GM21619 (cell line): ENCODE measurements around the gene ESRRB.

Source experiments
- ATAC-seq: cut with Tn5 transposase; IDR thresholded peaks from one replicate; pipeline ENCODE4 v1.9.1; 2021; ENCODE audit not compliant: unreplicated experiment

ESRRB gene

DNA sequence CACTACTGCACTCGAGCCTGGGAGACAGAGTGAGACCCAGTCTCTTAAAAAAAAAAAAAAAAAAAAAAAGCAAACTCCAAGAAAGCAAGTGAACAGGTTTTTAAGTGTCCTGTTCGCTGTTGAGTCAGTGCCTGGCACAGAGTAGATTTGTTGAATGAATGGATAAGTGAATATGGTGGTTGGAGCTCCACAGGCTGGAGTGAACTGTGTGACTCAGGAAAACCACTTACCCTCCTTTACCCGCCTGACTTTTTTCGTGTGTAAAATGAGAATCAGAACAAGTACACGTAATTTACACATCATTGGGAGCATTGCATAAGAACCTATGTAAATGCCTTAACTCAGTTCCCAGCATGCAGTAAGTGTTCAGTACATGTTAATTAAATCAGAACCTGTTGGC is 24.0 kb upstream of the ESRRB start:
- ATAC-seq: no peak

DNA sequence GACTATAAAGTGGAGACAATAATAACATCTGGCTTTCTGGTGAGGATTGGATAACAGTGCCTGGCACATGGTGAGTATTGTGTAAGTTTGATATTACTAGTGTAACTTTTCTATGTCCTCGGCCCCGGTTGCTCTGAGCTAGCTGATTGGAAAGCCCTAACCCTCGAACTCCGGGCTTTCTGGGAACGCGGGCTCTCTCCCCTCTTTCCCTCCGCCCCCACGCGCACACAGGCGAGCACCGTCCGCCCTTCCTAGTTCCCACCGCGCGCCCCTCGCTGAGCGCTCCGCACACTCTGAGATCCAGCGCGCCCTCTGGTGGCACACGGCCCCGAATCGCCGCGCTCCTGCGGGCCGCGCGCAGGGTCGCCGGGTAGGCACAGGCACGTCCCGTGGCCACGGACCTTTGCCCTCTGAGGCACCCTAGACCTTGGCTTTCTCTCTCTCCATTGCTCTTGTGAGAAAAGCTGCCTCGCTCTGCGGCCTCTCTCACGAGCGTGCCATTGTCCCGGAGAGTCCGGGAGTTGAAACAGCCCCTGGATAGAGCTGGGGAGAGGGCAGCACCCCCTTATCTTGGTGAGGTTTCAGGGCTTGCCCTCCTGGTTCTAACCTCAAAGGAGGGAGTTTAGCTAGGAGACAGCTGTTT is 23.2 kb upstream of the ESRRB start:
- no peak for ATAC-seq

DNA sequence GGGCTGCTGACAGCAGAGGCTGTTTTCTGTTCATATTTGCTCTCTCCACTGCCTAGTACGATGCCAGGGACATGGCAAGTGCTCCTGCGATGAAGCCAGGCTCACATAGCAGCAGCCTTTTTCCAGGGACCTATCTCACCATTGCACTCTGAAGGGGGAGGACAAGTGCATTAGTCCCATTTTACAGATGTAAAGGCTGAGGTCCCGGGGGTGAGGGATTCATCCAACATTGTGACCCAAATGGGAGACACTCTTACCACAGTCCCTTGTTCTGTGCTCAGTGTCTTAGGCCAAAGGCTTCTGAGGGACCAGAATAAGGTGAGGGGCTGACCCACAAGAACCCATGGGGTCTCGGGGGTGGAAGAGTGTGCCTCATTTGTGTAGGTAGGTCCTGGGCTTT is 21.6 kb upstream of the ESRRB start:
- no peak for ATAC-seq

DNA sequence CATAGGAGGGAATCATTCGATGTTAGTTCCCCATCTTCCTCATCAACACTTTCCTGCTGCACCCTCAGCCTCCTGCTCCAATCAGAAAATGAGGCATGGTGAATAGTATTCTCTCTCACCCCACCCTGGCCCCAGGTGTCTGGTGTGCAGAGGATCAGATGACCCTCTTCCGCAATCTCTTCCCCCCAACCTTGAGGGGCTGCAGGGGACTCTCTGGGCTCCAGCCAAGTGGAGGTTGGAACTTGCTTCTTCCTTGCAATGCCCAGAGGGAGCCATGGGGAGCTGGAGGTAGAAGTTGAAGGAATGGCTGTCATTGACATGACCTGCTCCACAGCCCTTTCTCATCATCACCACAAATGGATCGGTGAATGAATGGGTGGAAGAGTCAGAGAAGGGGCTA is 20.2 kb upstream of the ESRRB start:
- no peak for ATAC-seq

DNA sequence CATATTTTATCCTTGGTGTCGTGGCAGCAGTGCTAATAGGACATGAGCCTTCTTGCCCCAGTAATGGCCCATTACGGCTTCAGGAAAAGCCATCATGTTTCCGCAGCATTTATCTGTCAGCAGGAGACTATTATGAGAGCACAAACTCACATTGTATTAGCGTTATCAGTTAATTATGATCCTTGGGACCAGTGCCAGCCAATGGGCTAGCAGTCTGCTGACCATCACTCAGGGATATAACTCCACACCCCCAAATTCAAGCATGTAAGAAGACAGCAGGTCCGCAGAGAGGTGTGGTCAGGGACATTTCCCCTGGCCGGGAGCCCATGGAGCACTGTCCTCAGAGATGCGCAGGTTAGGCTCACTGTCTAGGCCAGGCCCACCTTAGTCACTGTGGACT is 4.9 kb upstream of the ESRRB start:
- no peak for ATAC-seq

DNA sequence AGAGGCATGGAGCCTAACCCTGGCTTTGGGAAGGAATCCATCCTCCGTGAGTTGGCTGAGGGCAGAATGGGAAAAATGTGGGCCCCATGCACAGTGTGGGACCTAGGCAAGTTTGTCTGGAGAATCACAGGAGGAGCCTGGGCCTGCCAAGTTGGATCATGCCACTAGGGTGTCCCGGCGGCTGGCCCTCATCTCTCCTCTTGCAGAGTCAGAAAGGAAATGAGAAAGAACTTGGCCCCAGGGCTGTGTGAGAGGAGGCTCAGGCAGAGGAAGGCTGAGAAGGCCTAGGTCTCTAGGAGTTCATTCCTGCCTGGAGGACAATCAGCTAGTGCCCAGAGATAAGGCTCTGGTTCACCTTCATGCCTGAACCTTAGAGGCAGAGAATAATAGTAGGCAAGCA is 2.5 kb upstream of the ESRRB start:
- no peak for ATAC-seq

DNA sequence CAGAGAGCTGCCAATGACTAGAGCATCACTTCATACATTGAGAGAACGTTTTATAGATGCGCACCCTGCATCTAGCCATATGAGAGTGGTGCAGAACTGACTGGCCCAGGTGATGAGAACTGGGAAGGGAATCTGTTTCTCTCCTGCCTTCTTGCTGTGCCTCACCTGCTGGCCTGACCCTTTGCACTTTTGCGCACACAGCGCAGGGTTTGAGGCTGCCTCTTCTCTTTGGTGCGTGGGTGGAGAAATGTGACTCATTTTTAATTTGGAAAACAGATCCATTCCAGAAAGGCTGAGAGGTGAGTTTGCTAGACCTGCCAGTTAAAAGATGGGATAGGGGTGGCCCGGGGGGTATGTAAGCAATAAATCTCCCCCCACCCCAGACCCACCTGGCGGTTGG is 453 bp upstream of the ESRRB start:
- ATAC-seq: no peak

DNA sequence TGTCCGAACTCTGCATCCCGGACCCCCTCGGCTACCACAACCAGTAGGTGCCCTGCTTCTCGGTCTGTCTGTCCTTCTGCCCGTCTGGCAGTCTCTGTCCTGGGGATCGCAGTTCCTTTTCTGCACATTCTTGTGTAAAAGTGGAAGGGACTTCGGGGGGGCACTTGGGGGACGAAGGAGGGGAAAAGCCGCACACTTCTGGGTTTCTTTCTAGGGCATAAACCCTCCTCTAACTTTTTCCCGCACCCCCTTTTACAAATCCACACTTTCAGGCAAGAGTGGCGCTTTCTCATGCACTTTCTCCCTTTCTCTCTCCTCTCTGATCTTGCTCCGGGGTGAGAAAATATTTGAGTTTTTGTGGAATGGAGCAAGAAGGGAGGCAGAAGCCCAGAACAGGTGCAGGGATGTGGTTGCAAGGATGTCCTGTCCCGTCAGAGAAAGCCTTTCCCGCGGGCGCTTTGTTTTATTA is 506 bp downstream of the ESRRB start:
- no peak for ATAC-seq

DNA sequence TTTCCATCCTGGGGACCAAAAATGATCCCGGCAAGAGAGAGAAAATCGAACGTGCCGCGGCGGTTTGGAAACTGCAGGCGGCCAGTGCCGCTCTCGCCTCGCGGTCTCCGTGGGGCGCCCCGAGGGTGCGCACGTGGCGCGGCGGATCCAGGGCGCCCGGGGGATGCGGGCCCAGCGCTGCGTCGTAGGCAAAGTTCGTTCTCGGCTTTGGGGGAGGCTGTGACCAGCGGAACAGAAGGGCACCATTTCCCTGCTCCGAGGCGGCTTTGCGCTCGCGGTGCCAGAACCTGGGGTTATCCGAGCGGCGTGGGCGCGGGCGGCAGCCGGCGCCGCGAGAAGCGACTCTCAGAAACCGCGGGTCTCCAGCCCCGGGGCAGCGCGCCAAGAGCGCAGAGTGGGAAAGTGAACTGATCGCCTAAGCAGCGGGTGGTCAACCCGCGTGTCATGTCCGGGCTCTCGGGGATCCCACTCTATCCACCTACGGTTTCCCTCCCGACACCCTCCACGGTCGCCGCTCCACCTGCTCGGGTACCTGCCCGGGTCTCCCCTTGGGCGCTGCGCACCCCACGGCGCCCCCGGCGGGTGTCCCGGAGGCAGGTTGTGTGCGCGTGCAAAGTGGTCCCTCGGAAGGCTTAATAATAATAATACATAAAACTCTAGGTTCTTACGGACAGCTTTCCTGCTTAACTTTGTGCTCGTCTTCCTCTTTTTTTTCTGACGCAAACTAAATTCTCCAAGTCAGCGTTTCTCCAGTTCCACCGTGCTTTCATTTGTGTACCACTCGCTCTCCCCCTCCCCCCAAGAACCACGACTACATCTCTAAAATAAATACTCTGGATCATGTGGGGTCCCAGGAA is 1.2 kb downstream of the ESRRB start:
- no peak for ATAC-seq

DNA sequence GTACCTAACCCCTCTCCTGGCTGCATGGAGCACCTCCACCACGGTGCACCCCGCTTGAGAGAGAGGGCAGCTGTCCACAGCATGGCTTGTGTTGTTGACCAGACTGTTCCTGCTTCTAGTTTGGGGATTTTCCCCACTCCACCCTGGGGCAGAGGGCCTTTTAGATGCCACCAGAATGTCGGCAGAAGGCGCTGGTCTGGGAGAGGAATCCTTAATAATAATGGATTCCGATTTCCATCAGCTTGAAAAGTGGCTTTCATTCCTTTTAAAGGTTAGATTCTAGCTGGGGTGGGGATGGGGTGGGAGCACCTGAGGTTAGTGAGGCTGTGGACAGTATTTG is 1.8 kb downstream of the ESRRB start:
- ATAC-seq: no peak

DNA sequence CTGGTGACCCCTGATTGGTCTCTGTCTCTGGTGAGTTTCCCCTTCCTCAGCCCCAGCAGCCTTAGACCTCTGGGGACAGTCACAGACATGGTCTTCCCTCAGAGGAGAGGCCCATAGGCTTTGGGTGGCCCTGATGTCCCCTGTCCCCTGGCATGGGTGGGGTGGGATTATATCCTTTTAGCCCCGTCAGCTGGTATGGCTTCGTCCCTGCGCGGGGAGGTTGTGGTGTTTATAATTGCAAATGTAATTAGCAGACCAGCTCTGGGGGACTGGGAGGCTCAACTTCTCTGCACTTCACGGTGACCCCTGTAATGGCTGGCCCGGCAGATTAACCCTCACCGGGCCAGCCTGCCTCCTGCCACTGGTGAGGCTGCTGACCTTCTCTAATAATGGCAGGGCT is 5.1 kb downstream of the ESRRB start:
- no peak for ATAC-seq

DNA sequence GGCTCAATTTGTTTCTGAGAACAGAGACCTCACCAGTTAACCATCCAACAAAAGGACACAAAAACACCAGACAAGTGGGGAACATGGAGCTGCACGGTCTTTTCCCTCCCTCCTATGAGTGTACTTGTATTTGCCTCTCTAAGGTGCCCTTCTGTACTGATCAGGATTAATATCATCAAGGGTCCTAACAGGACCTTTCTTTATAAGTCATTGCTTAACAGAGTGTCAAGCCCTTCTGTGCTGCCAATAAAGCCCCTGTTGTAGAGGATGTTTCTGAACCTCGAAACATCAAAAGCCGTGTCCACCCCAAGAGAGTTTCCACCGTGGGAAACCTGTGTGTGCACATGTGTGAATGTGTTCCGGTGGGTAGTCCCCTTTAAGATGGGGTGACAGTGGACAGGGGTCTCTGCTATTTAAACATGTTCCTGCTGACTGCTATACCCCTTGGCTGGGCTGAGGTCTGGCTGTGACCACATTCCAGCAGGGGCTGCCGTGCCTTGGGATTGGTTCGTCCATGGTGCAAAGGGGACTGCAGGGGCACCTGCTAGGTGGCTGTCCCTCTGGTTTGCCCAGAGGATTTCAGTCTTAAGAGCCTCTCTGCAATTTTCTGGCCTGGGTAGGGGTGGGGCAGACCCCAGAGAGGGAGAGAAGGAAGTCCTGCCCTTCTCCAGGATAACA is 6.0 kb downstream of the ESRRB start:
- no peak for ATAC-seq

DNA sequence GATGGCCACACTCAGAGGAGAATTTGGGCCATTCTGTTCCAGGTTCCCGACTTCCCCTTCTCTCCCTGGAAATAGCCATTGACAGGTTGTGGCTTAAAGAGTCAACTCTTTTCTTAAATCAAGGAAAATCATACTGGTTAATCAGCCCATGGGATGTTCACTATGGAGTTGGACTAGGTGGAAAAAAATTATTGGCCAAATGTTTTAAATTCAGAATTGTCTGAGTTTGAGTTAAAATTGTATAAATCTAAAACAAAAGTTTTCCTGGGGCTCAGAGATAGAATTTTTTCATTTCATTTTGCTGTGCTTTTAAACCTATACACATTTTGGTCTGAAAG is 6.5 kb downstream of the ESRRB start:
- ATAC-seq: no peak

DNA sequence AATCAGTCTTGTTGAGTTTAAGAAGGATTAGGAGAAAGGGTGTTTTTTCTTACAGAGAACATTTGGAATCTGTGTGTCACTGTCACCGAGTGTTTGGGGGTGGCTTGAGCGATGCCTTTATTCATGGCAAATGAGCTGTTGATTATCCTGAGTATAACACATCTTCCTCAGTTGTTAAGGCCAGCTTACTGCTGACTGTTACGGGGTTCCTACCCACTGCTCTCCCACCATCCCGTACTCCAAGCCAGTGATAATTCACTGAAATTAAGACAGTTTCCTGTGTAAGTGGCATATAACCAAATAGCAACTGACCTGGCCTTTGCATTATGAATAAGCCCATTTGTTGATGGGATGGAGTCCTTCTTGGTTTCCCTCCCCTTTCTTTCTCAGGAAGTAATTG is 9.5 kb downstream of the ESRRB start:
- no peak for ATAC-seq

DNA sequence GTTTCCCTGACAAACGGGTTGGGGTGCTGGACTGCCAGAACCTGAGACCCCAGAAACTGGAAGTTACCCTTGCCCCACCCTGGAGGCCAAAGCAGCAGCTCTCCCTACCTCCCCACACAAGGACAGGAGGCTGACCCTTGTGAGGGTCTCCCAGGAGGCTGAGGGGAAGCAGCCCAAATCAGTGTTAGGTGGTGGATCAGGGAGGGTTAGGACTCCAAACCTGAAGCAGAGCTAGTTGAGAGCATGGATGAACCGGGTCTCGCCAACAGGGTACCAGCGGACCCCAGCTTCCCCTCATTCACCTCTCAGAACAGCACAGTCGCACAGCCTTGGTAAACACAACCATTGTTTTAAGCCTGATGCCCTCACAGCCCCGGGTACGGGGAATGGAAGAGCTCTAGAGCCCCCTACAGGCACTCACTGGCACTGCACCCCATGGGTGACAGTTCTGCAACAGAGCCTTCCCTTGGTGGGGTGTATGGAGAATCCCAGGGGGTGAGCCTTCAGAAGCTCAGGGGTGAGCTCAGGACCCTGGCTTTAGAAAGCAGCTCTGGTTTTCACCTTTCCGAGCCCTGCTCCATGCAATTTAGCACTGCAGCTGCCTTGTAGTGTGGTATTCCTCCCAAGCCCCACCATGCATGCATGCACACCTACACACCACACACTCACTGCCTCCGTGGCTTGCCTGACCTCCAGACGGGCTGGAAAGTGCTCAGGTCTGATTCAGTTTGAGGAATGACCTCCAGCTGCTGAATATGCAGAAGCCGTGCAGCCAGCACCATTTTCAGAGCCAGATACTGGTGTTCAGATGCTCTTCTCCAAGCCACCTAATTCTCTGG is 11.2 kb downstream of the ESRRB start:
- no peak for ATAC-seq

DNA sequence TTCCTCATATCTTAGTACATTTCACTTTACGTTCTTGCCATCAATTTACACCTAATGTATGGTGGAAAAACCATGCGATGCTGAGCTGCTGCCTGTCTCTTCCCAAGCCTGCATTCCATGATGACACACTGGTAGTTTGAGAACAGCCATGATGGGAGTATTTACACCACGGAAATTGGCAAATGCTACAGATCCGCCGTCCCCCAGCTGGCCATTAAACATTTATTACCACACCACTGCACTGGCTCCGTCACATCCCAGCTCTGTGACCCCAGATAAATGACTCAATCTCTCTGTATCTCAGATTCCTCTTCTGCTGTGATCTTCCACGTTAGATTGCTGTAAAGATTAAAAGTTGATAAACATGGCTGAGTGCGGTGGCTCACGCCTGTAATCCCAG is 13.9 kb downstream of the ESRRB start:
- ATAC-seq: no peak

DNA sequence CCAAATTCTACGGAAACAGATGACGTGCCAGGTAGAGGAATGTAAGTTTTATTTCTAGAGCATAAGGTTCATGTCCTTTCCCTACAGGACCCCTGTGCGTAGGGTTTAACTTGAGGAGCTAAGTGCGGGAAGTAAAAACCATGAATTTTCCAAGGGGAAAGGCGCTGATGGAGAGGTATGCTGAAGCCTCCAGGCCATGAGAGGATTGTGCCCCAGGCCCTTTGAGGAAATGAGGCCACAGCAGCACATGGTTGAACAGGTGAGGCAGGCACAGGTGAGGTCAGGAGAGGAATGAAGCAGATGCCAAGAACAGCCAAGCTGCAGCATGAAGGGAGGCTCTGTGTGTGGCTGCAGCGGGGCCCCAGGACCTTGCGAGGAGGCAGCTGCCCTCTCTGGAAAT is 14.7 kb downstream of the ESRRB start:
- ATAC-seq: no peak

DNA sequence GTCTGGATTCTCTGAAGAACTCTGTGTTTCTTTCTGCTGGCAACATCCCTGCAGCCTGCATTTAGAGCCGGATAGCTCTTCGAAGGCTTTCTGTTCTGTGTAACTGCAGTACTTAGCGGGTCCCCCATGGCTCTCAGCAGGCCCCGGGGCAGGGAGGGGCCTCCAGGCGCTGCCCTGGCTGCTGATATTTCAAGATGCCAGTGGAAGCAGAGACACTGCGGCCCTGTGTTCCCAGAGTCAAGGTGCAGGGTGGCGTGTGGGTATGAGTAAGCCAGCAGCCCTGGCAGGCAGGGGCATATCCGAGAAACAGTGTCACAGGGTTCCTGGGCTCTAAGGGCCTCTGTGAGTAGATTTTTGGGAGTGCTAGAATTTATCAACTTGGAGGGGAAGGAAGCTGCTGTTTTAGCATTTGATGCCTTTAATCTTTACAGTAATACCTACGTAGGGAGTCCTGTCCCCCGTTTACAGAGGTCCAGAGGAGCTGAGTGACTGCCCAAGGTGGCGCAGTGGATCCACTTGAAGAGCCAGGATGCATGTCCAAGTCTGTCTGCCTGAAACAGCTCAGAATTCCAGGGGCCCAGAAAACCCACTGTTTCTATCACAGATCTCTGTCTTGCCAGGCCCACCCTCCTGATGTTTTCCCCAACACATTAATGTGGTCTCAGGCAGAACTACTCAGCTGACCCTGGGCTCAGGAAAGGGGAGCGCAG is 16.2 kb downstream of the ESRRB start:
- ATAC-seq: no peak

DNA sequence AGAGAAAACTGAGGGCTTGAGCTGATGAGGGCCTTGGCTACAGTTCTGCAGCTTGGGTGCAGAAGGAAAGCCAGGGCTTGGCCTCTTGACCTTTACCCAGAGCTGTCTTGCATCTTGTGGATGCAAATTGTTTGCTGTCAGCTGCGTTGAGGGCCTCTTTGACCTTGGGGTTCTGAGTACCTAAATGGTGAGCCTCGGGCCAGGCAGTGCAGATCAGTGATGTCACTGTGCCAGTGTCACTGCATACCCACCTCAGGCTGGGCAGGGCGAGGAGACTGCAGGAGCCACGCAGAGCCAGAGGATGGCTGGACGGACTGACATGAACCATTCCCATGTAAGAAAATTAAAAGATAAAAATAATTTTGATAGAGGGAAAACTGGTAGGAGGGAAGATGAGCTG is 18.6 kb downstream of the ESRRB start:
- no peak for ATAC-seq

DNA sequence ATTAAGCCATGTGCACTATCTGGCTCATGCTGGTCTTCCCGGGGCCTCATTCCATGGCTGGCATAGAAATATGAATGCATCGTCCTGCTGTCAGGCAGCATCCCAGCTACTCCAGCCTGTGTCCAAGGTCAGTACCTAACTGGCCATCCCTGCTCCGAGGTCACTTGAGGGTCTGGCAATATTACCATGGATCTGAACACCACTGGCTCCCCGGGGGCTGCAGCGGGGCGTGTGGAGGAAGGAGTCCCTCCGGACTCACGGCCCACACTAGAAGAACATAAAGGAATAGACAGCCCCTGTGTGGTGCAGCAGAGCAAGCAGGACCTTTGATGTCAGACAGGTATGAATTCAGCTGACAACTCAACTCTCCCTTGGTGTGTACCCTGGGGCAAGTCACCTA is 19.2 kb downstream of the ESRRB start:
- no peak for ATAC-seq

DNA sequence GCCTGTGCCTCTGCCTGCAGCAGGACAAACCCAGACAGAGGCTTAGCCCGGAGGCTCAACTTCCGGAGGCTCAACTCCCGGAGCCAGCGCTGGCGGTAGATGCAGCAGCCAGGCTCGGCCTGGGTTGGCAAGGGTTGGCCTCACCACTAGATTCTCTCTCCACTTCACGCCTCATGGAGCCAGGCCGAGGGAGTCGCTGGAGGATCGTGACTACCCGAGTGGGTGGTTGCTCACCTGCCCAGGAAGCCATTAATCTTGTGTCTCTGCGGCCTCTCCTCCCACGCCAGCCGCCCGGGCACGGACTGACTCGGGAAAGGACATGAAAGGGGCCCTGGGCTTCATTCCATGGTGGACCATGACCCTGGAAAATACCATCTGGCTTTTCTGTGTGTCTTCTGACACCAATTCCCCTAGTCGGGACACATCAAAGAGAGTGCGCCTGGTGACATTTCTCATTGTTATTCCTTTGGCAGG is 20.8 kb downstream of the ESRRB start:
- no peak for ATAC-seq
